ENCODE results near the gene RNF8. TPM values are rescaled to one million over a fixed set of nuclear protein-coding genes. Genes with fewer than 3 reads are reported as not detected.

The RNF8 gene
- total RNA-seq, 2 donors from 2014 or later, result 8.5 to 12.0 TPM

GRCh38 chr6:37354526-37355384, 972 bp downstream of the RNF8 start:
- H3K36me3 Mint-ChIP-seq (ENCODE audit: low read depth), result peaks cover 3% of the 10 kb centered on the region
- DNase-seq, result no peak
- peak; percentile 4 for ATAC-seq
- peak overlapping the region; percentile 98 for H3K4me3 Mint-ChIP-seq
- H3K27me3 Mint-ChIP-seq, result no peaks in the 10 kb centered on the region
- H3K4me1 Mint-ChIP-seq, result peaks cover 35% of the 10 kb centered on the region
- H3K27ac Mint-ChIP-seq, result peak overlapping the region; percentile 83
- no peaks in the 10 kb centered on the region for H3K9me3 ChIP-seq (ENCODE audit: control insufficient read depth, low read length, poor library complexity, severe bottlenecking)

GRCh38 chr6:37357288-37357687, 3.5 kb downstream of the RNF8 start:
- no peaks in the 10 kb centered on the region for H3K9me3 ChIP-seq (ENCODE audit: control insufficient read depth, low read length, poor library complexity, severe bottlenecking)
- H3K27me3 Mint-ChIP-seq, result no peaks in the 10 kb centered on the region
- H3K4me1 Mint-ChIP-seq, result peaks cover 35% of the 10 kb centered on the region
- no peak overlapping the region for H3K4me3 Mint-ChIP-seq
- ATAC-seq (no peak), DNase-seq (no peak)
- no peak overlapping the region for H3K27ac Mint-ChIP-seq
- H3K36me3 Mint-ChIP-seq (ENCODE audit: low read depth), result peaks cover 3% of the 10 kb centered on the region

GRCh38 chr6:37357860-37358259, 4.1 kb downstream of the RNF8 start:
- no peaks in the 10 kb centered on the region for H3K27me3 Mint-ChIP-seq
- no peak for DNase-seq
- H3K4me3 Mint-ChIP-seq, result no peak overlapping the region
- no peak overlapping the region for H3K27ac Mint-ChIP-seq
- peaks cover 3% of the 10 kb centered on the region for H3K36me3 Mint-ChIP-seq (ENCODE audit: low read depth)
- H3K9me3 ChIP-seq (ENCODE audit: control insufficient read depth, low read length, poor library complexity, severe bottlenecking), result no peaks in the 10 kb centered on the region
- ATAC-seq, result no peak
- H3K4me1 Mint-ChIP-seq, result peaks cover 35% of the 10 kb centered on the region

GRCh38 chr6:37359039-37359438, 5.3 kb downstream of the RNF8 start:
- Mint-ChIP-seq H3K4me1 (peaks cover 27% of the 10 kb centered on the region), H3K27me3 (no peaks in the 10 kb centered on the region), H3K4me3 (no peak overlapping the region), H3K27ac (no peak overlapping the region), H3K36me3 (ENCODE audit: low read depth) (peaks cover 3% of the 10 kb centered on the region)
- ATAC-seq, result no peak
- DNase-seq, result no peak
- no peaks in the 10 kb centered on the region for H3K9me3 ChIP-seq (ENCODE audit: control insufficient read depth, low read length, poor library complexity, severe bottlenecking)

- H3K27ac Mint-ChIP-seq, result no peak overlapping the region
- ATAC-seq (no peak), DNase-seq (no peak)
- H3K4me1 Mint-ChIP-seq, result peaks cover 17% of the 10 kb centered on the region
- no peaks in the 10 kb centered on the region for H3K9me3 ChIP-seq (ENCODE audit: control insufficient read depth, low read length, poor library complexity, severe bottlenecking)
- H3K27me3 Mint-ChIP-seq, result no peaks in the 10 kb centered on the region
- peaks cover 3% of the 10 kb centered on the region for H3K36me3 Mint-ChIP-seq (ENCODE audit: low read depth)
- no peak overlapping the region for H3K4me3 Mint-ChIP-seq
Observed at GRCh38 chr6:37362101-37362828, 8.5 kb downstream of the RNF8 start.

- Mint-ChIP-seq H3K36me3 (ENCODE audit: low read depth) (peaks cover 16% of the 10 kb centered on the region), H3K27me3 (no peaks in the 10 kb centered on the region), H3K4me3 (no peak overlapping the region), H3K4me1 (peaks cover 15% of the 10 kb centered on the region), H3K27ac (no peak overlapping the region)
- DNase-seq (no peak), ATAC-seq (no peak)
- H3K9me3 ChIP-seq (ENCODE audit: control insufficient read depth, low read length, poor library complexity, severe bottlenecking), result no peaks in the 10 kb centered on the region
Observed at GRCh38 chr6:37365791-37366190, 12.0 kb downstream of the RNF8 start.

GRCh38 chr6:37366910-37367309, 13.1 kb downstream of the RNF8 start:
- DNase-seq, result no peak
- H3K9me3 ChIP-seq (ENCODE audit: control insufficient read depth, low read length, poor library complexity, severe bottlenecking), result no peaks in the 10 kb centered on the region
- Mint-ChIP-seq H3K36me3 (ENCODE audit: low read depth) (peaks cover 18% of the 10 kb centered on the region), H3K4me1 (peaks cover 15% of the 10 kb centered on the region), H3K4me3 (no peak overlapping the region), H3K27me3 (no peaks in the 10 kb centered on the region), H3K27ac (no peak overlapping the region)
- ATAC-seq, result no peak

GRCh38 chr6:37368961-37369320, 15.2 kb downstream of the RNF8 start:
- DNase-seq (no peak), ATAC-seq (no peak)
- H3K27ac Mint-ChIP-seq, result peak overlapping the region; percentile 24
- H3K4me3 Mint-ChIP-seq, result no peak overlapping the region
- H3K27me3 Mint-ChIP-seq, result no peaks in the 10 kb centered on the region
- H3K4me1 Mint-ChIP-seq, result peaks cover 15% of the 10 kb centered on the region
- peaks cover 15% of the 10 kb centered on the region for H3K36me3 Mint-ChIP-seq (ENCODE audit: low read depth)
- no peaks in the 10 kb centered on the region for H3K9me3 ChIP-seq (ENCODE audit: control insufficient read depth, low read length, poor library complexity, severe bottlenecking)

- Mint-ChIP-seq H3K4me3 (no peak overlapping the region), H3K27ac (peak overlapping the region; percentile 24), H3K27me3 (no peaks in the 10 kb centered on the region), H3K36me3 (ENCODE audit: low read depth) (peaks cover 18% of the 10 kb centered on the region), H3K4me1 (peaks cover 15% of the 10 kb centered on the region)
- ATAC-seq (no peak), DNase-seq (no peak)
- no peaks in the 10 kb centered on the region for H3K9me3 ChIP-seq (ENCODE audit: control insufficient read depth, low read length, poor library complexity, severe bottlenecking)
Observed at GRCh38 chr6:37369321-37370201, 15.8 kb downstream of the RNF8 start.

GRCh38 chr6:37371154-37372083, 17.6 kb downstream of the RNF8 start:
- H3K36me3 Mint-ChIP-seq (ENCODE audit: low read depth), result peaks cover 18% of the 10 kb centered on the region
- ATAC-seq, result no peak
- no peak overlapping the region for H3K27ac Mint-ChIP-seq
- no peak overlapping the region for H3K4me3 Mint-ChIP-seq
- H3K4me1 Mint-ChIP-seq, result peaks cover 12% of the 10 kb centered on the region
- H3K9me3 ChIP-seq (ENCODE audit: control insufficient read depth, low read length, poor library complexity, severe bottlenecking), result no peaks in the 10 kb centered on the region
- H3K27me3 Mint-ChIP-seq, result no peaks in the 10 kb centered on the region
- DNase-seq, result no peak

GRCh38 chr6:37372116-37372515, 18.3 kb downstream of the RNF8 start:
- H3K4me1 Mint-ChIP-seq, result peaks cover 12% of the 10 kb centered on the region
- no peak for ATAC-seq
- H3K36me3 Mint-ChIP-seq (ENCODE audit: low read depth), result peaks cover 18% of the 10 kb centered on the region
- DNase-seq, result no peak
- no peak overlapping the region for H3K27ac Mint-ChIP-seq
- H3K9me3 ChIP-seq (ENCODE audit: control insufficient read depth, low read length, poor library complexity, severe bottlenecking), result no peaks in the 10 kb centered on the region
- no peaks in the 10 kb centered on the region for H3K27me3 Mint-ChIP-seq
- H3K4me3 Mint-ChIP-seq, result no peak overlapping the region

- no peak for DNase-seq
- Mint-ChIP-seq H3K4me1 (peaks cover 4% of the 10 kb centered on the region), H3K27ac (no peak overlapping the region), H3K27me3 (no peaks in the 10 kb centered on the region), H3K4me3 (no peak overlapping the region), H3K36me3 (ENCODE audit: low read depth) (peaks cover 15% of the 10 kb centered on the region)
- no peaks in the 10 kb centered on the region for H3K9me3 ChIP-seq (ENCODE audit: control insufficient read depth, low read length, poor library complexity, severe bottlenecking)
- ATAC-seq, result no peak
Observed at GRCh38 chr6:37373822-37374471, 20.2 kb downstream of the RNF8 start.

Data from T-helper 17 cell (primary cell).